Stomach (tissue), 4 donors: Measurements from ENCODE around the gene DLL3.
"Not testable (repeated sequence)": the region's sequence is repeated elsewhere in the genome, so short reads cannot be mapped to it uniquely, and the experiment has no call there.

ENCODE experiments used
- POLR2A ChIP-seq, 4 donors: fragments of 450-650 bp; IDR thresholded peaks; one replicate each; pipeline ENCODE4 v1.6.1; 2016; ENCODE audit warnings: antibody characterized with exemption in 4 of 4, control low read depth in 2 of 4, mild to moderate bottlenecking in 1 of 4, moderate library complexity in 1 of 4
- TF ChIP-seq, protein P1 (sequence below), 7 experiments: fragments of 450-650 bp in 4 of 7; fragments of 200-600 bp in 3 of 7; sonication (generic) in 3 of 7; IDR thresholded peaks; one replicate each; pipeline ENCODE4 v1.5.1; 2016 to 2019; ENCODE audit warnings: antibody characterized with exemption in 7 of 7, control low read depth in 2 of 7, mild to moderate bottlenecking in 1 of 7

DNA sequence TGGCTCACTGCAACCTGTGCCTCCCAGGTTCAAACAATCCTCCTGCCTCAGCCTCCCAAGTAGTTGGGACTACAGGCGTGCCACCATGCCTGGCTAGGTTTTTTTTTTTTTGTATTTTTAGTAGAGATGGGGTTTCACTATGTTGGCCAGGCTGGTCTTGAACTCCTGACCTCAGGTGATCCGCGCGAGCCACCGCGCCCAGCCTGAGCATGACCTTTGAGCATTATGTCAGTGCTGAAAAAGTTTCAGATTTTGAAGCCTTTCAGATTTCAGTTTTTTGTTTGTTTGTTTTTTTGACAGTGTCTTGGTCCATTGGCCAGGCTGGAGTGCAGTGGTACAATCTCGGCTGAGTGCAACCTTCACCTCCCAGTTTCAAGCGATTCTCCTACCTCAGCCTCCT lies 47.5 kb upstream of the DLL3 start:
- TF ChIP-seq POLR2A (IDR thresholded peaks at IDR 0.05), result not testable (repeated sequence)
- TF ChIP-seq, protein P1, sequence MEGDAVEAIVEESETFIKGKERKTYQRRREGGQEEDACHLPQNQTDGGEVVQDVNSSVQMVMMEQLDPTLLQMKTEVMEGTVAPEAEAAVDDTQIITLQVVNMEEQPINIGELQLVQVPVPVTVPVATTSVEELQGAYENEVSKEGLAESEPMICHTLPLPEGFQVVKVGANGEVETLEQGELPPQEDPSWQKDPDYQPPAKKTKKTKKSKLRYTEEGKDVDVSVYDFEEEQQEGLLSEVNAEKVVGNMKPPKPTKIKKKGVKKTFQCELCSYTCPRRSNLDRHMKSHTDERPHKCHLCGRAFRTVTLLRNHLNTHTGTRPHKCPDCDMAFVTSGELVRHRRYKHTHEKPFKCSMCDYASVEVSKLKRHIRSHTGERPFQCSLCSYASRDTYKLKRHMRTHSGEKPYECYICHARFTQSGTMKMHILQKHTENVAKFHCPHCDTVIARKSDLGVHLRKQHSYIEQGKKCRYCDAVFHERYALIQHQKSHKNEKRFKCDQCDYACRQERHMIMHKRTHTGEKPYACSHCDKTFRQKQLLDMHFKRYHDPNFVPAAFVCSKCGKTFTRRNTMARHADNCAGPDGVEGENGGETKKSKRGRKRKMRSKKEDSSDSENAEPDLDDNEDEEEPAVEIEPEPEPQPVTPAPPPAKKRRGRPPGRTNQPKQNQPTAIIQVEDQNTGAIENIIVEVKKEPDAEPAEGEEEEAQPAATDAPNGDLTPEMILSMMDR (IDR thresholded peaks at IDR 0.05), result not testable (repeated sequence)
